HG02840 (cell line): ENCODE data around the gene SDF2L1.
A peak's percentile ranks its signal among the peaks of the same experiment; 100 is the strongest.
"Not testable (repeated sequence)": the region's sequence is repeated elsewhere in the genome, so short reads cannot be mapped to it uniquely, and the experiment has no call there.

Experiments used
- ATAC-seq: cut with Tn5 transposase; IDR thresholded peaks from one replicate; pipeline ENCODE4 v1.9.1; 2021; ENCODE audit warnings: mild to moderate bottlenecking, moderate library complexity, moderate number of reproducible peaks; ENCODE audit not compliant: unreplicated experiment, low FRiP score

SDF2L1 gene

GRCh38 chr22:21641789-21642583 is at the start of gene SDF2L1:
TSS of gene SDF2L1 (plus strand) at chr22:21642302. CDS start at chr22:21642337, 35 bp downstream.
- peak; percentile 93 for ATAC-seq

GRCh38 chr22:21592422-21592821 is 49.7 kb upstream of the SDF2L1 start:
- no peak for ATAC-seq

GRCh38 chr22:21593406-21594232 is 48.5 kb upstream of the SDF2L1 start:
- no peak for ATAC-seq

- ATAC-seq = no peak
These were observed 47.1 kb upstream of the SDF2L1 start for GRCh38 chr22:21594865-21595452.

GRCh38 chr22:21596356-21597135 is 45.6 kb upstream of the SDF2L1 start:
- not testable (repeated sequence) for ATAC-seq

- ATAC-seq = no peak
These were observed 43.8 kb upstream of the SDF2L1 start for GRCh38 chr22:21598302-21598701.

GRCh38 chr22:21599053-21599893 is 42.8 kb upstream of the SDF2L1 start:
- no peak for ATAC-seq

GRCh38 chr22:21602579-21602978 is 39.5 kb upstream of the SDF2L1 start:
- ATAC-seq = no peak

GRCh38 chr22:21603973-21604372 is 38.1 kb upstream of the SDF2L1 start:
- no peak for ATAC-seq

- no peak for ATAC-seq
These were observed 36.1 kb upstream of the SDF2L1 start for GRCh38 chr22:21605887-21606564.

- no peak for ATAC-seq
These were observed 35.3 kb upstream of the SDF2L1 start for GRCh38 chr22:21606775-21607174.

- ATAC-seq = not testable (repeated sequence)
These were observed 32.4 kb upstream of the SDF2L1 start for GRCh38 chr22:21609556-21610157.

GRCh38 chr22:21611210-21611977 is 30.7 kb upstream of the SDF2L1 start:
- ATAC-seq = no peak

GRCh38 chr22:21612858-21613257 is 29.2 kb upstream of the SDF2L1 start:
- no peak for ATAC-seq

- no peak for ATAC-seq
These were observed 28.4 kb upstream of the SDF2L1 start for GRCh38 chr22:21613553-21614233.

GRCh38 chr22:21615731-21616130 is 26.4 kb upstream of the SDF2L1 start:
- no peak for ATAC-seq

GRCh38 chr22:21617337-21617736 is 24.8 kb upstream of the SDF2L1 start:
- not testable (repeated sequence) for ATAC-seq
